Neural crest cell (in vitro differentiated cells): ENCODE results near the gene CD300LG. TPM values are rescaled to one million over a fixed set of nuclear protein-coding genes. Genes with fewer than 3 reads are reported as not detected.

ENCODE experiments used
- DNase-seq: peaks from one replicate; pipeline ENCODE4 v3.0.0; 2021; ENCODE audit warnings: low read depth, mixed read lengths, low spot score
- H3K27ac Mint-ChIP-seq: one replicate; pipeline ENCODE4 v1.8.0; 2021; ENCODE audit warnings: mild to moderate bottlenecking, mixed read lengths; ENCODE audit not compliant: unreplicated experiment
- H3K27me3 Mint-ChIP-seq: 2 replicates; pipeline ENCODE4 v1.8.0; 2021; ENCODE audit warnings: low read depth, mild to moderate bottlenecking, mixed read lengths
- H3K36me3 Mint-ChIP-seq: 2 replicates; pipeline ENCODE4 v1.8.0; 2021; ENCODE audit warnings: low read depth, mild to moderate bottlenecking, mixed read lengths
- H3K4me1 Mint-ChIP-seq: 2 replicates; pipeline ENCODE4 v1.8.0; 2021; ENCODE audit warnings: mixed read lengths
- H3K4me3 Mint-ChIP-seq: one replicate; pipeline ENCODE4 v1.8.0; 2021; ENCODE audit warnings: mild to moderate bottlenecking, mixed read lengths
- H3K9me3 Mint-ChIP-seq: 2 replicates; pipeline ENCODE4 v1.8.0; 2021; ENCODE audit warnings: mixed read lengths
- total RNA-seq: library from RNA; stranded (reverse); gene quantifications from 2 replicates; pipeline ENCODE4 v1.2.1, GENCODE V29; 2021
- TF ChIP-seq, protein P1 (sequence below): fragments of 200-600 bp; sonication (generic); conservative IDR thresholded peaks from 2 replicates; pipeline ENCODE4 v1.5.0; 2021; ENCODE audit warnings: antibody characterized with exemption, mild to moderate bottlenecking

Gene CD300LG
- total RNA-seq, 1 donor from 2014 or later, result not detected

DNA sequence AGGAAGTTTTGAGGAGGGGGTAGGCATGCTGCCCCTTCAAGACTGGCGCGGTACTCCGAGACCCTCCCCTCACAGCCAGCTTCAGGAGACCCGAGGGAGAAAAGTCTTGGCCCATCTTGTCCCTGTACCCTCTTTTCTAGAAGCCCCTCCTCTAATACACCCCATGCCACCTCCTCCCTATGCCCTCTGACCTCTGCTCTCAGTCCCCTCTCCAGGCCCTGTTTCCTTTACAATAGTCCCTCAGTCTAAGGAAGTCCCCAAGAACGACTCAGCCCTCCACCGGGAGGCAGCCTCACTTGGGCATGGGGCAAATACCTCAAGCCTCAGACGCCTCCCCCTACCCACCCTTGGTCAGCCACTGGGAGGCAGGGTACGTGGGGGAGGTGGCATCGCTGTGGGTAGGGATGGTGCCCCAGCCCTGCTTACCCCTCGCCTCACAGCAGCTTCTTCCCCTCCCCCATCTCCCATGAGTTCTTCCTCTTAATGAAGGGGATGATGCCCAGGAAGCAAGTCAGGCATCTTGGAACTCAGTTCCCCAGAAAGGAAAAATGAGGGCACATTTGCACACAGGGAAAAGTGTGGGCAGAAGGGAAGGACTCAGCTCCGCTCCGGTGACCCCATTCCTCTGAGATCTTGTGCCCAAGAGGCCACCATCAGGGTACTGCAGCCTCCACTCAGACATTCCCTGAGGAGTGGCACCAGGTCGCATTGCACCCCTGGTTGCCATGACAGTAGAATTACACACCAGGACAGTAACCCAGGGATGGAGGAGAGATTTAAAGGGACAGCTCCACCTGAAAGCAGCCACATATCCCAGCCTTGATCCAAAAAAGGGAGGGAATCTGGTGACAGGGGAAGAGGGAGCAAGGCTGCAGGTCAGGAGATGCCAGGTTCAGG is 54.1 kb downstream of the CD300LG start:
- Mint-ChIP-seq H3K4me1 (peaks cover 44% of the 10 kb centered on the region), H3K27me3 (peaks cover under 1% of the 10 kb centered on the region), H3K9me3 (no peaks in the 10 kb centered on the region)

DNA sequence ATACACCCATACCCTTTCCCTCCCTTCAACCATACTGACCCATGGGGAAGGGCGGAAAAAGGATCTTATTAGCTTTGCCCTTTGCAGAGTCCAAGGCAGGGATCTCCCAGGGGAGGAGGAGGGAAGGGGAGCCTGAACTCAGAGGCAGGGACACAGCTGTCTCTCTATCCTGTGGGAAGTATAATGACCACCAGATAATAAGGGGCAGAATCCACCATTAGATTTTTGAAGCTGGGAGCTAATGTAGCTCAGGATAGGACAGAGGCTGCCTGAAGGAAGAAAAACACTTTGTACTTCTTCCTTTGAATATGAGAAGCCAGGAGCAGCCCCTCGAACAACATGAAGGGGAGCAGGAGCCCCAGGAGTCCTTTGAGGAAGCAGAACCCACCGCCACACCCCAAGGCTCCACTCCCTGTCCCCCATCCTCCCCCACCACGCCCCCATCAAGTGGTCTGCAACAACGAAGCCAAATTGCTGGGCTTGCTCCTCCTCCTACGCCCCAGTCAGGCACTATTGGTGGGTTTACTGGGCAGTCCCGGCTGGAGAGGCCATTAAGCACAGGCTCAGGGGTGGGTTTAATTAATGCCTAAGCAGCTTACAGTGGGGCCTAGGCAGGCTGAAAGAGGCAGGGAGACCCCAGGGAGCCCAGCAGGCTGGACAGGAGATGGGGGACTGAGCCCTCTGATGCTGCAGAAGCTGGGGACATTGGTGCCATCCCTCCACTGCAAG is 55.0 kb downstream of the CD300LG start:
- Mint-ChIP-seq H3K36me3 (no peaks in the 10 kb centered on the region), H3K4me1 (peaks cover 49% of the 10 kb centered on the region), H3K27me3 (peaks cover 3% of the 10 kb centered on the region), H3K27ac (no peak overlapping the region), H3K4me3 (peak overlapping the region; percentile 90), H3K9me3 (no peaks in the 10 kb centered on the region)
- DNase-seq, result no peak
- TF ChIP-seq, protein P1, sequence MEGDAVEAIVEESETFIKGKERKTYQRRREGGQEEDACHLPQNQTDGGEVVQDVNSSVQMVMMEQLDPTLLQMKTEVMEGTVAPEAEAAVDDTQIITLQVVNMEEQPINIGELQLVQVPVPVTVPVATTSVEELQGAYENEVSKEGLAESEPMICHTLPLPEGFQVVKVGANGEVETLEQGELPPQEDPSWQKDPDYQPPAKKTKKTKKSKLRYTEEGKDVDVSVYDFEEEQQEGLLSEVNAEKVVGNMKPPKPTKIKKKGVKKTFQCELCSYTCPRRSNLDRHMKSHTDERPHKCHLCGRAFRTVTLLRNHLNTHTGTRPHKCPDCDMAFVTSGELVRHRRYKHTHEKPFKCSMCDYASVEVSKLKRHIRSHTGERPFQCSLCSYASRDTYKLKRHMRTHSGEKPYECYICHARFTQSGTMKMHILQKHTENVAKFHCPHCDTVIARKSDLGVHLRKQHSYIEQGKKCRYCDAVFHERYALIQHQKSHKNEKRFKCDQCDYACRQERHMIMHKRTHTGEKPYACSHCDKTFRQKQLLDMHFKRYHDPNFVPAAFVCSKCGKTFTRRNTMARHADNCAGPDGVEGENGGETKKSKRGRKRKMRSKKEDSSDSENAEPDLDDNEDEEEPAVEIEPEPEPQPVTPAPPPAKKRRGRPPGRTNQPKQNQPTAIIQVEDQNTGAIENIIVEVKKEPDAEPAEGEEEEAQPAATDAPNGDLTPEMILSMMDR, result no peak

More for the DNA sequence above, 54.1 kb downstream of the CD300LG start:
- peak; percentile 20 for DNase-seq
- Mint-ChIP-seq H3K27ac (peak overlapping the region; percentile 75), H3K36me3 (no peaks in the 10 kb centered on the region), H3K4me3 (peak overlapping the region; percentile 90)
- TF ChIP-seq, protein P1, result no peak

DNA sequence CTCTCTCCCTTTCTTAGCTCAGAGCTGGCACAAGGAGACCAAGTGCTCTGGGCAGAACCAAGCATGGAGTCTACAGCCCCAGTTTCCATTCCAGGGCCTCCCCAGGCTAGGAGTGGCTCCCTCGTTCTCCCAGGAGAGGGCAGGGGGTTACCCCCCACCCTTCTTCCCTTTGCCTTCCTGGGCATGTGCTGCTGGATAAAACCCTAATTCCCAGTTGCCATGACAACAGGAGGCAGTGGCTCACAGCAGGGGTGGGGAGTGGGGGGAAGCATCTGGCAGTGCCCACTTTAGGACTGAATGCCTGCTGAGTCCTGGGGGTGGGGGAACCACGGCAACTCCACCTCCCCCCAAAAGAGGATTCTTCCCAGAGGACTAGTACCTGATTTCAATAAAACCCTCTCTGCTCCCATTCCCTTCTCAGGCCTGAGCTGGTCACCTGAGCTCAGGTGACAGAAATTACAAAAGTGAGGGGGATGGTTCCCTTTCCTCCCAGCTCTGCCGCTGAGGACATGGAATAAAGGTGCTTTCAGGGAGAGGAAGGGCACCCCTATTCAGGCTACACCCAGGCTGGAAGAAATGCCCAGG is 58.5 kb downstream of the CD300LG start:
- H3K9me3 Mint-ChIP-seq, result no peaks in the 10 kb centered on the region
- H3K4me1 Mint-ChIP-seq, result peaks cover 41% of the 10 kb centered on the region
- DNase-seq, result no peak
- H3K27ac Mint-ChIP-seq, result no peak overlapping the region
- TF ChIP-seq, protein P1, result no peak
- peaks cover 19% of the 10 kb centered on the region for H3K27me3 Mint-ChIP-seq
- H3K36me3 Mint-ChIP-seq, result no peaks in the 10 kb centered on the region
- H3K4me3 Mint-ChIP-seq, result peak overlapping the region; percentile 86

DNA sequence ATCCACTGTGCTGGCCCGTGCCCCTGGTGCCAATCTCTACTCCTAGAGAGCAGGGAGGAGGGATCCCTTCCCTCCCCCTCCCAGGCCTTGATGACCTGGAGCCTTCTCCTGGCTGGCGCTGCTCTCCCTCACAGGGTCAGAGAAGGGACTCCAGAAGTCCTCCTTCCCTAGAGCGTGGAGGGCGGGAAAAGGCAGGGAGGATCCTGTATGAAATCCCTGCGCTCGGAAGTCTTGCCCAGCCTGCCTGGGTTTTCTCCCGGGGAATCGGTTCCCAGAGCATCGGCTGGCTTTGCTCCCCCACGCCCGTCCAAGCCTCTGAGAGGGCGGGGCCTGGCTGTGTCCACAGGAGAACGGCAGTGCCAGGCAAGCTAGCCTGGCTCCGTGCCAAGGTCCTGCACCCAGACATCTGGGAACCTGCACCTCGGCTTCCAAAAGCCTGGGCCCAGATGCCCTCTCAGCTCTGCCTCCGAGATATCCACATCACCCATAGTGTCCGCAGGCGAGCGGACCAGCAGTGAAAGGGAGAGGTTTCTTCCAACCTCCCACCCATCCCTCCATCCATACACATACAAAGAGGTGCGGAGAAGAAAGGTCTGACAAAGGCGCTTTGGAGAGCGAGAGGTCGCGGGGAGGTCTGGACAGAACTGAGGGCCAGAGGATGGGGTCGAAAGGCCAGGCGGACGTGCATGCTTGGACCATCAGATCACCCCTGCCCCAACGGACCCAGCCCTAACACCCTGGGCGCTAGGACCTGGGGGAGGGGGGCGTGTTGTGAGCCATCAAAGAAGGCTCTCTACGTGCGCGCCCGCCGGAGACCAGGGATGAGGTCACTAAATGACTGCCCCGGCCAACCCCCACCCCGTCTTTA is 59.2 kb downstream of the CD300LG start:
- Mint-ChIP-seq H3K9me3 (no peaks in the 10 kb centered on the region), H3K27me3 (peaks cover 19% of the 10 kb centered on the region), H3K4me1 (peaks cover 34% of the 10 kb centered on the region), H3K27ac (peak overlapping the region; percentile 79), H3K4me3 (peak overlapping the region; percentile 86), H3K36me3 (no peaks in the 10 kb centered on the region)
- DNase-seq, result peak; percentile 61
- TF ChIP-seq, protein P1, result no peak
